MM.1S (cell line): Measurements from ENCODE around the gene TMPRSS3.

ENCODE experiments used
- DNase-seq: peaks from one replicate; pipeline ENCODE4 v3.0.0-alpha.2; 2015
- H2AFZ ChIP-seq: fragments of 300-600 bp; sonication (generic); 2 replicates; pipeline ENCODE4 v1.6.0; 2016; ENCODE audit warnings: antibody characterized with exemption, low read length
- H3F3A ChIP-seq: fragments of 300-600 bp; sonication (generic); 2 replicates; pipeline ENCODE4 v1.6.1; 2016; ENCODE audit warnings: mild to moderate bottlenecking, antibody characterized with exemption, low read length, moderate library complexity, mixed read lengths; ENCODE audit not compliant: insufficient read depth
- H3K27ac ChIP-seq: fragments of 300-600 bp; sonication (generic); 2 replicates; pipeline ENCODE4 v1.5.1; 2016; ENCODE audit warnings: mild to moderate bottlenecking, low read length
- H3K27me3 ChIP-seq: fragments of 300-600 bp; sonication (generic); replicated peaks from 2 replicates; pipeline ENCODE4 v1.6.0; 2016; ENCODE audit warnings: low read length; ENCODE audit not compliant: insufficient read depth
- H3K36me3 ChIP-seq: fragments of 300-600 bp; sonication (generic); replicated peaks from 2 replicates; pipeline ENCODE4 v1.6.1; 2016; ENCODE audit warnings: mild to moderate bottlenecking, low read length, mixed read lengths; ENCODE audit not compliant: insufficient read depth
- H3K4me1 ChIP-seq: fragments of 300-600 bp; sonication (generic); 2 replicates; pipeline ENCODE4 v1.6.1; 2016; ENCODE audit warnings: low read length, mixed read lengths
- H3K4me2 ChIP-seq: fragments of 300-600 bp; sonication (generic); 2 replicates; pipeline ENCODE4 v1.6.0; 2016; ENCODE audit warnings: low read depth, low read length
- H3K4me3 ChIP-seq: fragments of 300-600 bp; sonication (generic); 2 replicates; pipeline ENCODE4 v1.5.1; 2016; ENCODE audit warnings: low read length, mixed read lengths
- H3K79me2 ChIP-seq: fragments of 300-600 bp; sonication (generic); 2 replicates; pipeline ENCODE4 v1.6.1; 2016; ENCODE audit warnings: mixed run types, low read length, mixed read lengths
- H3K9ac ChIP-seq: fragments of 300-600 bp; sonication (generic); 2 replicates; pipeline ENCODE4 v1.6.1; 2016; ENCODE audit warnings: low read length, mixed read lengths
- H3K9me2 ChIP-seq: fragments of 300-600 bp; sonication (generic); replicated peaks from 2 replicates; pipeline ENCODE4 v1.6.1; 2016; ENCODE audit warnings: mild to moderate bottlenecking, low read length, mixed read lengths; ENCODE audit not compliant: insufficient read depth
- H3K9me3 ChIP-seq: fragments of 300-600 bp; sonication (generic); replicated peaks from 2 replicates; pipeline ENCODE4 v1.6.1; 2016; ENCODE audit warnings: mild to moderate bottlenecking, low read length, mixed read lengths; ENCODE audit not compliant: insufficient read depth
- H4K20me1 ChIP-seq: fragments of 300-600 bp; sonication (generic); 2 replicates; pipeline ENCODE4 v1.6.1; 2016; ENCODE audit warnings: mild to moderate bottlenecking, low read length, moderate library complexity, mixed read lengths; ENCODE audit not compliant: insufficient read depth
- EZH2 ChIP-seq: fragments of 300-600 bp; sonication (generic); optimal IDR thresholded peaks from 2 replicates; pipeline ENCODE3; 2017; ENCODE audit warnings: low read depth, mild to moderate bottlenecking, antibody characterized with exemption, low read length, mixed read lengths
- EZH2phosphoT487 ChIP-seq: fragments of 300-600 bp; sonication (generic); IDR thresholded peaks from 2 replicates; pipeline ENCODE4 v1.6.1; 2018; ENCODE audit warnings: antibody characterized with exemption, low read length
- TF ChIP-seq, protein P1 (sequence below): fragments of 300-600 bp; sonication (generic); IDR thresholded peaks from 2 replicates; pipeline ENCODE4 v1.5.1; 2016; ENCODE audit warnings: antibody characterized with exemption, low read length, mixed read lengths

The TMPRSS3 gene

DNA sequence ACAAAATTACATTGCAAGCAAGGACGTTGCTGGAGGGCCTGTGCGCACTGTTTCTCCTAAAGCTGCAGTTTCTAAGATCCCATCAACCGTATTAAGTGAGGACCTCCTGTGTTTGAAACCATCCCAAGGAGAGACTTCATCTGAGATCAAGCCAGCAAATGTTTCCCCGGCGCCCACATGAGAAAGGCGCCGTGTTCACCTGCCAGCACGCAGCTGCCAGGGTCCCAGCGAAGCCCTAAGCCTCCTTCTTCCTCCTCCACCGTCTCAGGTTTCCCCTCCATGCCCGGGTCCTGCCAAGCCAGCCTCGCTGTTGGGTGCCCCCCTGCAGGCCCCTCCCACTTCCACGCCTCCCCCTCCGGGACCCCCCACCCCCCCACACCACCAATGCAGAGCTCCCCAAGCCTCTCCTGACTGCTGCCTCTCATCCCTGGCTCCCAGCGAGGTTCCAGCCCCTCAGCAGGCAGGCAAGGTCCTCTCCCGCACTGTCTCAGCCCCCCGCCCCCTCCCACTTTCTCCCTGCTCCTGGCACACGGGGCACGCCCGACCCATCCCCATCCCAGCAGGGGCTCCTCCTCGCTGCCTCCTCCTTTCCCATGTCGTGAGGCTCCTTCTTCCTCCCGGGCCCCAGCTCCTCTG, 20.9 kb downstream of the TMPRSS3 start:
- Histone ChIP-seq H3F3A (no peaks in the 10 kb centered on the region), H3K36me3 (no peaks in the 10 kb centered on the region), H3K9me2 (no peaks in the 10 kb centered on the region), H3K9me3 (no peaks in the 10 kb centered on the region), H3K4me1 (no peaks in the 10 kb centered on the region), H3K79me2 (no peaks in the 10 kb centered on the region), H3K4me3 (no peak overlapping the region), H2AFZ (no peak overlapping the region), H3K4me2 (no peak overlapping the region), H3K9ac (no peak overlapping the region), H3K27ac (no peak overlapping the region), H4K20me1 (no peaks in the 10 kb centered on the region), H3K27me3 (peaks cover 99% of the 10 kb centered on the region)
- TF ChIP-seq, protein P1, sequence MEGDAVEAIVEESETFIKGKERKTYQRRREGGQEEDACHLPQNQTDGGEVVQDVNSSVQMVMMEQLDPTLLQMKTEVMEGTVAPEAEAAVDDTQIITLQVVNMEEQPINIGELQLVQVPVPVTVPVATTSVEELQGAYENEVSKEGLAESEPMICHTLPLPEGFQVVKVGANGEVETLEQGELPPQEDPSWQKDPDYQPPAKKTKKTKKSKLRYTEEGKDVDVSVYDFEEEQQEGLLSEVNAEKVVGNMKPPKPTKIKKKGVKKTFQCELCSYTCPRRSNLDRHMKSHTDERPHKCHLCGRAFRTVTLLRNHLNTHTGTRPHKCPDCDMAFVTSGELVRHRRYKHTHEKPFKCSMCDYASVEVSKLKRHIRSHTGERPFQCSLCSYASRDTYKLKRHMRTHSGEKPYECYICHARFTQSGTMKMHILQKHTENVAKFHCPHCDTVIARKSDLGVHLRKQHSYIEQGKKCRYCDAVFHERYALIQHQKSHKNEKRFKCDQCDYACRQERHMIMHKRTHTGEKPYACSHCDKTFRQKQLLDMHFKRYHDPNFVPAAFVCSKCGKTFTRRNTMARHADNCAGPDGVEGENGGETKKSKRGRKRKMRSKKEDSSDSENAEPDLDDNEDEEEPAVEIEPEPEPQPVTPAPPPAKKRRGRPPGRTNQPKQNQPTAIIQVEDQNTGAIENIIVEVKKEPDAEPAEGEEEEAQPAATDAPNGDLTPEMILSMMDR: no peak
- TF ChIP-seq EZH2: no peak
- no peak for TF ChIP-seq EZH2phosphoT487
- DNase-seq: no peak

DNA sequence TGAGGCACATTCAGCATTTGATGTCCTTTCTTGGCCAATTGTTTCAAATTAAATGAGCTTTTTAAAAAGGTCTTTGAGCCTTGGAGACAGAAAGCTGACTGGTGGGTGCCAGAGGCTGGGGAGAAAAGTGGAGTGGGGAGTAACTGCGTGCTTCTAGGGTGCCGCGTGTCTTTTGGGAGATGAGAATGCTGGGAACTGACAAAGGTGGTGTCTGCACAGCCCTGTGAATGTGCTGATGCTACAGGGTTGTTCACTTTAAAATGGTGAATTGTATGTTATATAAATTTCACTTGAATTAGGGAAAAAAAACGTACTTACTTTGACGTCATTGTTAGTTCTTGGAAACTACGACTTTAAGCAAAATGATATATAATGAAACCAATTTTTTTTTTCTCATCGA, 21.4 kb downstream of the TMPRSS3 start:
- H3K79me2 ChIP-seq: no peaks in the 10 kb centered on the region
- H3K36me3 ChIP-seq: no peaks in the 10 kb centered on the region
- H4K20me1 ChIP-seq: no peaks in the 10 kb centered on the region
- no peak overlapping the region for H3K9ac ChIP-seq
- DNase-seq: no peak
- no peaks in the 10 kb centered on the region for H3K4me1 ChIP-seq
- H3K4me2 ChIP-seq: no peak overlapping the region
- no peak overlapping the region for H3K27ac ChIP-seq
- H3K9me3 ChIP-seq: no peaks in the 10 kb centered on the region
- H3K4me3 ChIP-seq: no peak overlapping the region
- no peak overlapping the region for H2AFZ ChIP-seq
- TF ChIP-seq, protein P1: no peak
- no peak for TF ChIP-seq EZH2phosphoT487
- no peak for TF ChIP-seq EZH2
- no peaks in the 10 kb centered on the region for H3K9me2 ChIP-seq
- no peaks in the 10 kb centered on the region for H3F3A ChIP-seq
- H3K27me3 ChIP-seq: peaks cover 99% of the 10 kb centered on the region

DNA sequence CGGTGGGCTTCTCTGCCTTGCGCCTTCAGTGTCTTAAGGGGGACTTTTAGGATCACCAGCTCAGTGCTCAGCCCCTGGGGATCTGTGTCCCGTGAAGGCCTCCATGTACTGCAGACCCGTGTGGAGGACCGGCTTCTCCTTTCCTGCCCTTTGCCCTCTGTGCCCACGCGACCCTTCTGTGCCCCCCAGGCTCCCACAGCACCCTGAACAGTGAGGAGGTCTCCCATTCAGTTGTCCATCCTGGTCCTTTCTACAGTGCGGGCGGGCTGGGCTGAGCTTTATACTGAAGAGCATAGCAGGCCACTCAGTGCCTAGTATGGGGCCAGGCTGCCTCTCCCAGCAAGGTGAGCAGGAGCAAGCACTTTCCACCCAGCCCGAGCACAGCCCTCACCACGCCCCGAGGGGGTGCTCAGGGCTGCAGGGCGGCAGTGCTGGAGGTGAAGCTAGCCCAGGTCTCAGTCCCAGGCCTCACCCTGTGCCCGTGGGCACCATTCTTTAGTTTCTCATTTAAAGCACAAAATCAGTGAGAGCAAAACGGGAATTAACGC, 21.9 kb downstream of the TMPRSS3 start:
- H4K20me1 ChIP-seq: no peaks in the 10 kb centered on the region
- no peaks in the 10 kb centered on the region for H3K79me2 ChIP-seq
- no peak overlapping the region for H3K27ac ChIP-seq
- DNase-seq: no peak
- H3K4me1 ChIP-seq: no peaks in the 10 kb centered on the region
- H3F3A ChIP-seq: no peaks in the 10 kb centered on the region
- no peaks in the 10 kb centered on the region for H3K36me3 ChIP-seq
- peaks cover 99% of the 10 kb centered on the region for H3K27me3 ChIP-seq
- no peaks in the 10 kb centered on the region for H3K9me2 ChIP-seq
- H2AFZ ChIP-seq: no peak overlapping the region
- H3K4me2 ChIP-seq: no peak overlapping the region
- H3K4me3 ChIP-seq: no peak overlapping the region
- H3K9me3 ChIP-seq: no peaks in the 10 kb centered on the region
- TF ChIP-seq EZH2phosphoT487 (no peak), EZH2 (no peak)
- TF ChIP-seq, protein P1: no peak
- H3K9ac ChIP-seq: no peak overlapping the region
